ENCODE measurements around the gene AOAH.
"Not testable (repeated sequence)": the region's sequence is repeated elsewhere in the genome, so short reads cannot be mapped to it uniquely, and the experiment has no call there.

Gene AOAH

GRCh38 chr7:36535866-36536664, 188.2 kb downstream of the AOAH start:
- DNase-seq, result no peak

DNA sequence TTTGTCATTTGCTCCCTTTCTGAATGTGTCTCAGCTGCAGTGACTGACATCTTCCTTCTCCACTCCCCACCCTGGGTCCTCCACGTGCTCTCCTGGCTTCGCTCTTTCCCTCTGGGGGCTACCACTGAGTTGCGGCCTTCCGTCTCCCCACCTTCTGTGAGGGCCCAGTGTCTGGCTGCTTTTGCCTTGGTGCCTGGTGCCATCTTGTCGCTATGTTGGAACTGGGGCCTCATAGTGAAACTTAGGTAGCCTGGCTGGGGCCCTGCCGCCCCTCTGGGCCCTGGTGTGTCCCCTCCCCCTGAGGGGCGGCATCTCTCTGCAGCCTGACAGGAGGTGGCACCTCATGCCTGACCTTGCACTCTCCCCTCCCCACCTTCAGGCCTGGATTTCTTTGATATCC, 190.6 kb downstream of the AOAH start:
- no peak for DNase-seq

GRCh38 chr7:36532981-36533499, 191.3 kb downstream of the AOAH start:
- no peak for DNase-seq

GRCh38 chr7:36531951-36532350, 192.3 kb downstream of the AOAH start:
- no peak for DNase-seq

GRCh38 chr7:36530456-36530855, 193.8 kb downstream of the AOAH start:
- no peak for DNase-seq

- DNase-seq, result no peak
Observed at GRCh38 chr7:36527549-36527913, 196.8 kb downstream of the AOAH start.

DNA sequence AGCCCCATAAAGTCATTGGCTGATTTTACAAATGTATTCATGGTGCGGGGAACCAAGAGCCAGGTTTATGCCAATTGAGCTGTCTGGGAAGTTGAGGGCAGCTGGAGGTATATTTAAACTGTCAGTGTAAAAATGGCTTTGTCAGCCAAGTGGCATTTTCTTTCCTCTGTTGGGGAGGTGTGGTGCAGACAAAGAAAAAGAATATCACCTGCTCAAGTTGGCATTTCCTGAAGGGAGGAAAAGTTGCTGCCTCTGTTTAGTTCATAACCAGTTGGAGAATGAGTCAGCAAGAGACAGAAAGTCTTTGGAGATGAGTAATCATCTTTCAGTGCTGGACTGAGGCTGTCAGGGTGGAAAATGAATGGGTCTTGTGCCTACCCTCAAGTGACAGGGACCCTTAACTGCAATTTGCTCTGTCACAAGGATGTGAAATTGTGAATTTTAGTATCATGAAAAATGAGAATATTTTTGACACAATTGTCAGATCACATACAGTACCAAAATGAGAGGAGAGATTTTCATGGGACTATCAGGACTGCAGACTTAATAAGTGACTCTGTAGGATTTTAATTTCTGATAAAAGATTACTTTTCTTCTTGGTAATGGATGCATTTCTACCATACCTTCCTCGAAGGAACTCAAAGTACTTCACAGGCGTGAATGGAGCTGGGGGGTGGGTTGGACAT, 197.3 kb downstream of the AOAH start:
- DNase-seq, result no peak

DNA sequence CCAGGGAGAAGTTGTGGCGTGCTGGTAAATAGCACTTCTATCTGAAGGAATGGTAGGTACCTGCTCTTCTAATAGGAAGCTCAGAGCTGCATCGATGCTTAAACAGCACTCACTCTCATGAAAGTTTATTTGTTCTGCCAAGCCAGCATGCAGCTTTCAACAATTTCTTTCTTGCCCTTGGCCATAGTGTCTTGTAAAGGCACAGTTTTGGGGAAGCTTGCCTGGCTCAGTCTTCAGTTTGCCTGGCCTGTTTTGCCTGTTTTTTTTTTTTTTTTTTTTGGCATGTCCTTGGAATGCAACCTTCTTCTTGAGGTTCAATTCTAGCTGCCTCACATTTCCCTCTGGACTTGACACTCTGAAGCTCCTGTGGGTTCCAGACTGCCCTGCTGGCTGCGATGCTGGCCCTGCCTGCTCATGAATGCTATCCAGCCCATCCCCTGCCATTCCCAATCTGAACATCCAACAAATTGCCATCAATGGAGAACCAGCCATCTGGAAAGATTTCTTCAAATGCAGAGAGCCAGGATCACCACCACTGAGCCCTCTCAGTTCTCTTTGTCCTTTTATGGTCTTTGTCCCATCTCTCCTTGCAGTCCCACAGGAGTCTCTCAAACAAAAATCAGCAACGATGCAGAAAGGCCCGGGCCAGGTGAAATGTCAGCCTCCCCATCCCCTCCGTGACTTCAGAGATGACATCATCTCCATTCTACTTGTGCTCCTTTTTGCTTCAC, 200.8 kb downstream of the AOAH start:
- no peak for DNase-seq

GRCh38 chr7:36522453-36523007, 201.8 kb downstream of the AOAH start:
- DNase-seq, result no peak

GRCh38 chr7:36521911-36522310, 202.4 kb downstream of the AOAH start:
- DNase-seq, result no peak

DNA sequence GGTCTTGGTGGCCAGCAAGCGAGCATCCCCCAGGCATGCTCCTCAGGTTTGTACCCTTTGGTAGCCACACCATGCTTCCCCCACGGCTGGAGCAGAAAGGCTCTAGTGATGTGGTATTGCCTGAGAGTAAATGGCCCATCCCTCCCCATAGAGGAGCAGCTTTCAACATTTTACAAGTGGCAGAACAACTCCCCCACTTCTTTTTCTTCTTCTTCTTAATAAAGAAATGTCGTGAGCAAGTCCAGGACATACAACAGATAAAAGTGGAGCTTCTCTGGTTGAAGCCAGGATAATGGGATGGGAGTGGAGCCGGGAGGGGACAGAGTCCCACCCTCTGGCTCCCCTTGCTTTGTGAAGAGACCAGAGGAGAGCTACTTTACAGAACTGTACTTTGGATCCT, 203.2 kb downstream of the AOAH start:
- no peak for DNase-seq

GRCh38 chr7:36515847-36516246, 208.4 kb downstream of the AOAH start:
- DNase-seq, result no peak

DNA sequence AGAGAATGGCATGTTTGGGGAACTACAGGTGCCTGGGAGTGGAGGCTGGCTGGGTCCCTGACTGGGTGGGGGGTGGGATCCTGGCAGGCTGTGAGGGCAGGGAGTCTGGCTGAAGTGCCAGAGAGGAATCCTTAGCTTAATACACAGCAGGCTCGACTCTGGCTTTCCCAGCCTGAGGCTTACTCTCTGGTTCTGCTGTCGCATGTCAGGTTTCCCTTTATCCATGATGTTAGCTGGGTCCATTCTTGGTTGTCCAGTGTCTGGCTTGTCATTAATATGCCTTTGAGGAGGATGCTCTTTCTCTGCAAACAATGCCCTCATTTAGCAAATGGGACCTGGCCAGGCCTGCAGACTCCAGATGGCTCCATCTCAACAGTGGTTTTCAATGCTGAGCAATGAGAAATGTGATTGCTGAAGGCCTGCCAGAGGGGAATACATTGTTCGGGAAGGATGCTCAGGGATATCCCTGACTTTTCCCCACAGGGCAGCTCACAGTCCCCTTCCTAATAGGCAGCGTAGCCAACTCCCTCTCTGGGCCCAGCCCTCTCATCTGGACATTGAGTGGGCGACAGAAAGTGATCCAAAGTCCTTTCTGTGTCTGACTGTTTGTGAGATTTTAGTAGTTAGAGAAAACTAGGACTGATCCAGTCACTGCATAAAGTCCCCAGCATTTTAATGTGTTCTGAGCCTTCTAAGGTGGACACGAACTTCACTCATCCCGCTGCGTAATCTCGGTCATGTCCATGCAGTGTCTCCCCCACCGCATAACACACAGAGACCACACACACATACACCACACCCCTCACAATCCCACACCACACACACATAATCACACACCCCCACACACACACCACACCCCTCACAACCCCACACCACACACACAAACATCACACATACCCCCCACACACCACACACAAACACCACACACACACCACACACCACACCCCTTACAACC, 209.7 kb downstream of the AOAH start:
- DNase-seq, result no peak

DNA sequence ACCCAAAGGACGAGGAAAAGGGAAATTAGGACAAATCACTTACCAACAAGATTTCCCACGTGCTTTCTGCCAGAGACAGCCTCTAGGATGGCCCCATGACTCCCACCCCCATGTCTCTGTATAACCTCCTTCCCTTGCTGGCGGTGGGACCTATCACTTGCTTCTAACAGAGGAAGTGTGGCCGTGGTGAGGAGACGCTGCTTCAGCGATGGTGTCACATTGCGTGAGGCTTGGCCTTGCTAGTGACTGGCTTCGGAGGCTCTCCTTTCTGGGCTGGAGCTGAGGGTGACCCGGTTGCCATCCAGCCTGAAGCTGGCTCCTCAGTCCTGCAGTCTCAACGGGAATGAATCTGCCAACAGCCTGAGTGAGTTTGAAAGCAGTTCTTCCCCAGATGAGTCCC, 210.9 kb downstream of the AOAH start:
- DNase-seq, result no peak

- no peak for DNase-seq
Observed at GRCh38 chr7:36512616-36513015, 211.7 kb downstream of the AOAH start.

DNA sequence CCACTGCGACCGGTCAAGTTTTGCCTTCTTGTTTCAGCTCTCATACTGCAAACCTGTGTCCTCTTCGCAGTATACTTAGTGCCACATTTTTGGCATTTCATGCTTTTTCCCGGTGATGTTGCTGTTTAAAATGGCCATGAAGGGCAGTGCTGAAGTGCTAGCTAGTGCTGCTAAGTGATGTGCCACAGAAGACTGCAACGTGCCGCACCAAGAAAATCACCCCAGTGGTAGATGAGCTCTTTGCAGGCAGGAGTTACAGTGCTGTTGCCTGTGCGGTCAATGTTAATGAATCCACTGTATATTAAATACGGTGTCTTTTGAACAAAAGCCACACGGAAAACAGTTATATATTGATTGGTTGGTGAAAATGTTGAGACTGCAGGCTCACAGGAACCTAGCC, 214.3 kb downstream of the AOAH start:
- no peak for DNase-seq

DNA sequence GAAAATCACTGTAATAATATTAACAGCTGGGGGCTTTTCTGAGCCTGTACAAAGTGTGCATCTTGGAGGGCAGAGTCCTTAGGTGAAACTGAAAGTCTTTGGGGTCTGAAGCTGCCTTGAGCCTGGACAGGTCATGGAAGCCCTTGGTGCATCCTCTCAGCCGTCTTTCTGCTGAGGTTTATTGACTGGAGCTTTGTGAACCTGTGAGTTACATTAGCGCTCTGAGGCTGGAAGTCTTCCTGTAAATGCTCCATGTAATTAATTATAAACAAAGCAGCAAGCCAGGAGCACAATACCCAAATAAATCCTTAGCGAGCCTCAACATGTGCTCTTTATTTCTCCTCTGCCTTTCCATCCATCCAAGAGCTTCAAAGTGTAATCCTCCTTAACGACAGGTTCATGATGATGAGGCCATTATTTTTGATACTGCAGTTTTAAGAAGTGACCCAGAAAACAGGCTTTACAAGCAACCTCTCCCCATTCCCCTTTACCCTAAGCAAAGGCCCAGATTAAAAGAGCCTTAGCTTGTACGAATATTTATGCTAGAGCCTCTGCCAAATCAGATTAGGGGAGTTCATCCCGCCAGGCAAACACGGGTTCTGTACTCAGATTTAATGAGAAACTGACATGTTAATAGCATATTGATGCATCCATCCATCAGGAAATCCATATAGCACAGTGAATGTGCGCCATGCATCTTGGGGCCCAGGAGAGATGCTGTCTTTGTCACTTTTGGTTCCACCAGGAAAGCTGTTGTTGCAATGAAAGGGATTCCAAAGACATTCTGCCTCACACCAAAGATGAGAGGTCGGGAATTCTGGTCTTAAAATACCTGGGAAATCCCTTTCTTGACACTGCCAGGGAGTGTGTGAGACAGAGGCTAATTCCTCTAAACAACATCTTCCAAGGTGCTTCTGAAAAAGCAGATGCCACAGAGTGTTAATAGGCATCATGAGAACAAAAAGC, 216.5 kb downstream of the AOAH start:
- DNase-seq, result no peak

DNA sequence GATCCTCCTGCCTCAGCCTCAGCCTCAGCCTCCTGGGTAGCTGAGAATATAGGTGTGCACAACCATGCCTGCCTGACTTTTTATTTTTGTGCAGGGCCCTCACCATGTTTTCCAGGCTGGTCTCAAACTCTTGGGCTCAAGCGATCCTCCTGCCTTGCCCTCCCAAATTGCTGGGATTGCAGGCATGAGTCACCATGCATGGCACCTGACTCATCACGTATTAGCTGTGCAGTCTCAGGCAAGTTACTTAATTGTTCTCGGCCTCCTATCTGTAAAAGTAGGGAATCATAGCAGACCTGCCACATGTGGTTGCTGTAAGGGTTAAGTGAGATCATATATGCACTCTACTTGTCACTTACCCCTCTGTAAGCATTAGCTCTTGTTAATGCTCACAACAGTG, 217.5 kb downstream of the AOAH start:
- no peak for DNase-seq

DNA sequence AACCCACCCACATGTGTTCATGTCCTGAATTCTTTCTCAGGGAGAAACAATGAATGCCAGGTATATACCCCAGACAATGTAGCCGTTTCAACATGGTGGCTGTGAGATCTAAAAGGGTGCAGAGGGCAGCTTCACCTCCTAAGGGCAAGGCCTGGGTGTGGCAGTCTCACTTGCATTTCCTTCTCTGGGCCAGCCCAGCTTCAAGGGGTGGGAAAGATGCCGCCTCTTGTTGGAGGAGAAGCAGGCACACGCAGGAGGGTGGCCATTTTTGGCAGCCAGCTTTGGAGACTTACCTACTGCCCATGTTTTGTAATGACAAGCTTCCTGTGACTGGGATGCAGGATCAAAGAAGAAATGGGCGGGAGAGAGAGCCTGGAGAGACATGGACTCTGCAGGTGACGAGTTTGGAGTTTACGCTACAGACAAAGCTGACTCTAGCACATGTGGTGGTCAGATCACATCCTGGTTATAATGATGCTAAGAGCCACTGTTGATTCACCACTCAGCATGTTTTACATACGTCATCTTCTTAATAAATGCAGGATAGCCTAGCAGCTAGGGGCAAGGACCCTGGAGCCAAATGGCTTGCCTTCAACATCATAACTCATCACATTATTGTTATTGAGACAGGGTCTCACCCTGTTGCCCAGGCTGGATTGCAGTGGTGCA, 218.0 kb downstream of the AOAH start:
- no peak for DNase-seq

DNA sequence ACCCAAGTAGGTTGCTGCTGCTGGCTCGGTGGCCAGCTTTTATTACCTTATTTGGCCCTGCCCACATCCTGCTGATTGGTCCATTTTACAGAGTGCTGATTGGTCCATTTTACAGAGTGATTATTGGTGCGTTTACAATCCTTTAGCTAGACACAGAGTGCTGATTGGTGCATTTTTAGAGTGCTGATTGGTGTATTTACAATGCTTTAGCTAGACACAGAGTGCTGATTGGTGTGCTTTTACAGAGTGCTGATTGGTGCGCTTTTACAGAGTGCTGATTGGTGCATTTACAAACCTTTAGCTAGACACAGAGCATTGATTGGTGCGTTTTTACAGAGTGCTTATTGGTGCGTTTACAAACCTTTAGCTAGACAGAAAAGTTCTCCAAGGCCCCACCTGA, 219.7 kb downstream of the AOAH start:
- DNase-seq, result not testable (repeated sequence)

Measured in stimulated activated CD4-positive, alpha-beta T cell treated with anti-CD3 and anti-CD28 coated beads, Interleukin-4, amount 100 ng/mL, for 1 hour (primary cell).